ENCODE data around the gene STAT3. TPM values are rescaled to one million over a fixed set of nuclear protein-coding genes. Genes with fewer than 3 reads are reported as not detected.

STAT3 gene
- total and polyA plus RNA-seq, 2 of the 13 experiments (the other 11 are each of a cell fraction or from before 2014, with no cell fraction given): 61.8 to 62.4 TPM

DNA sequence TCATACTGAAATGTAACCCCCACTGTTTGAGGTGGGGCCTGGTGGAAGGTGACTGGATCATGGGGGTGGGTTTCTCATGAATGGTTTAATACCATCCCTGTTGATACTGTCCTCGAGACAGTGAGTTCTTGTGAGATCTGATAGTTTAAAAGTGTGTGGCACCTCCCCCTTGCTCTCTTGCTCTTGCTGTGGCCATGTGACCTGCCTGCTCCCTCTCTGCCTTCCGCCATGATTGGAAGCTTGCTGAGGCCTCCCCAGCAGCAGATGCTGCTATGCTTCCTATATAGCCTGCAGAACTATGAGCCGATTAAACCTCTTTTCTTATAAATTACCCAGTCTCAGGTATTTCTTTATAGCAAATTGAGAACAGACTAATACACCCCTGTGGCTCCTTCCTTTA lies 40.6 kb downstream of the STAT3 start (continued):
- TF ChIP-seq, protein P1, sequence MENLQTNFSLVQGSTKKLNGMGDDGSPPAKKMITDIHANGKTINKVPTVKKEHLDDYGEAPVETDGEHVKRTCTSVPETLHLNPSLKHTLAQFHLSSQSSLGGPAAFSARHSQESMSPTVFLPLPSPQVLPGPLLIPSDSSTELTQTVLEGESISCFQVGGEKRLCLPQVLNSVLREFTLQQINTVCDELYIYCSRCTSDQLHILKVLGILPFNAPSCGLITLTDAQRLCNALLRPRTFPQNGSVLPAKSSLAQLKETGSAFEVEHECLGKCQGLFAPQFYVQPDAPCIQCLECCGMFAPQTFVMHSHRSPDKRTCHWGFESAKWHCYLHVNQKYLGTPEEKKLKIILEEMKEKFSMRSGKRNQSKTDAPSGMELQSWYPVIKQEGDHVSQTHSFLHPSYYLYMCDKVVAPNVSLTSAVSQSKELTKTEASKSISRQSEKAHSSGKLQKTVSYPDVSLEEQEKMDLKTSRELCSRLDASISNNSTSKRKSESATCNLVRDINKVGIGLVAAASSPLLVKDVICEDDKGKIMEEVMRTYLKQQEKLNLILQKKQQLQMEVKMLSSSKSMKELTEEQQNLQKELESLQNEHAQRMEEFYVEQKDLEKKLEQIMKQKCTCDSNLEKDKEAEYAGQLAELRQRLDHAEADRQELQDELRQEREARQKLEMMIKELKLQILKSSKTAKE (CRISPR knock-in tag; IDR thresholded peaks at IDR 0.05; ENCODE audit: borderline replicate concordance): no peak
- TF ChIP-seq KDM5A (IDR thresholded peaks at IDR 0.05; ENCODE audit: borderline replicate concordance, low read length): no peak
- TF ChIP-seq ZNF792 (CRISPR knock-in tag; IDR thresholded peaks at IDR 0.05): no peak
- TF ChIP-seq SOX13 (IDR thresholded peaks at IDR 0.05): no peak
- TF ChIP-seq SOX13 (CRISPR knock-in tag; conservative IDR thresholded peaks at IDR 0.05 in 1 of 2, IDR thresholded peaks at IDR 0.05 in 1 of 2): no peak
- TF ChIP-seq ZFY (CRISPR knock-in tag; IDR thresholded peaks at IDR 0.05): no peak
- TF ChIP-seq, protein P2, sequence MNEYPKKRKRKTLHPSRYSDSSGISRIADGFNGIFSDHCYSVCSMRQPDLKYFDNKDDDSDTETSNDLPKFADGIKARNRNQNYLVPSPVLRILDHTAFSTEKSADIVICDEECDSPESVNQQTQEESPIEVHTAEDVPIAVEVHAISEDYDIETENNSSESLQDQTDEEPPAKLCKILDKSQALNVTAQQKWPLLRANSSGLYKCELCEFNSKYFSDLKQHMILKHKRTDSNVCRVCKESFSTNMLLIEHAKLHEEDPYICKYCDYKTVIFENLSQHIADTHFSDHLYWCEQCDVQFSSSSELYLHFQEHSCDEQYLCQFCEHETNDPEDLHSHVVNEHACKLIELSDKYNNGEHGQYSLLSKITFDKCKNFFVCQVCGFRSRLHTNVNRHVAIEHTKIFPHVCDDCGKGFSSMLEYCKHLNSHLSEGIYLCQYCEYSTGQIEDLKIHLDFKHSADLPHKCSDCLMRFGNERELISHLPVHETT (CRISPR knock-in tag; conservative IDR thresholded peaks at IDR 0.05): no peak

DNA sequence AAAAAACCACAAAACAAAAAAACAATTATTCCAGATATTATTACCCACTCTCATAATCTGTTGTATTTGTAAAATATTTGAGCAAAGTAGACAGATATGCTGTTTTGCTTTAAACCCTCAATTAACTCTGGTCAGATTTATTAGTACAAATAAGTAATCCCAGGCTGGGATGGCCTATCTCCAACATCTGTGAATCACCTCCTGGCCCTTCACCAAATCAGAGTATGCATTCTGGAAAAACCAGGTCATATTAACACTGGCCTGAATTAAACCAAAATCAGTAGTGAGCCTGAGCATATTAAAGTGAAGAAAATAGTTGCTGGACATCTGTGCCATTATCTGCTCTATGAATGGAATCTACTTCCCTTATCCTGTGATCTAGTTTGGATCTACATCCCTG lies 41.0 kb downstream of the STAT3 start:
- POLR2A ChIA-PET: no interaction called here
- Histone ChIP-seq H4K20me1 (ENCODE audit: insufficient read depth, low read length) (peaks cover 15% of the 10 kb centered on the region; the same call in 1 of the 2 replicates), H3K4me2 (ENCODE audit: low read depth, low read length) (no peak overlapping the region), H3K79me2 (ENCODE audit: insufficient read depth, low read length) (peaks cover 27% of the 10 kb centered on the region), H3K9me3 (ENCODE audit: low read length) (no peaks in the 10 kb centered on the region), H3K4me1 (ENCODE audit: insufficient read depth, low read length) (peaks cover 30% of the 10 kb centered on the region), H3K36me3 (replicated peaks in 1 of 2; ENCODE audit: control insufficient read depth in 1 of 2, insufficient read depth in 2 of 2, low read length in 2 of 2) (peaks cover 19 to 44% of the 10 kb centered on the region in 2 experiments), H3K9ac (ENCODE audit: insufficient read depth, low read depth, low read length) (no peak overlapping the region), H3K27me3 (ENCODE audit: control insufficient read depth in 1 of 2, insufficient read depth in 2 of 2, low read length in 2 of 2) (no peaks in the 10 kb centered on the region), H3K4me3 (replicated peaks in 1 of 3; ENCODE audit: insufficient read depth in 1 of 3, low read depth in 2 of 3, low read length in 3 of 3) (no peak overlapping the region), H3K27ac (ENCODE audit: extremely low read length, insufficient read depth, low read length) (no peak overlapping the region), H2AFZ (ENCODE audit: low read length) (no peak overlapping the region)
- FAIRE-seq (no peak), ATAC-seq (no peak), DNase-seq (ENCODE audit: low spot score) (no peak)
- TF ChIP-seq KDM3A (CRISPR knock-in tag; IDR thresholded peaks at IDR 0.05; ENCODE audit: low read depth): no peak
- TF ChIP-seq, protein P3, sequence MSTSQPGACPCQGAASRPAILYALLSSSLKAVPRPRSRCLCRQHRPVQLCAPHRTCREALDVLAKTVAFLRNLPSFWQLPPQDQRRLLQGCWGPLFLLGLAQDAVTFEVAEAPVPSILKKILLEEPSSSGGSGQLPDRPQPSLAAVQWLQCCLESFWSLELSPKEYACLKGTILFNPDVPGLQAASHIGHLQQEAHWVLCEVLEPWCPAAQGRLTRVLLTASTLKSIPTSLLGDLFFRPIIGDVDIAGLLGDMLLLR (CRISPR knock-in tag; IDR thresholded peaks at IDR 0.05): no peak
- TF ChIP-seq FOSL2 (CRISPR knock-in tag; IDR thresholded peaks at IDR 0.05): no peak
- no peak for TF ChIP-seq ZNF317 (CRISPR knock-in tag; IDR thresholded peaks at IDR 0.05)
- TF ChIP-seq ZNF567 (CRISPR knock-in tag; IDR thresholded peaks at IDR 0.05; ENCODE audit: borderline replicate concordance): no peak
- no peak for TF ChIP-seq ARNTL (CRISPR knock-in tag; IDR thresholded peaks at IDR 0.05)
- no peak for TF ChIP-seq RNF2 (conservative IDR thresholded peaks at IDR 0.05; ENCODE audit: low read depth)
- TF ChIP-seq, protein P4, sequence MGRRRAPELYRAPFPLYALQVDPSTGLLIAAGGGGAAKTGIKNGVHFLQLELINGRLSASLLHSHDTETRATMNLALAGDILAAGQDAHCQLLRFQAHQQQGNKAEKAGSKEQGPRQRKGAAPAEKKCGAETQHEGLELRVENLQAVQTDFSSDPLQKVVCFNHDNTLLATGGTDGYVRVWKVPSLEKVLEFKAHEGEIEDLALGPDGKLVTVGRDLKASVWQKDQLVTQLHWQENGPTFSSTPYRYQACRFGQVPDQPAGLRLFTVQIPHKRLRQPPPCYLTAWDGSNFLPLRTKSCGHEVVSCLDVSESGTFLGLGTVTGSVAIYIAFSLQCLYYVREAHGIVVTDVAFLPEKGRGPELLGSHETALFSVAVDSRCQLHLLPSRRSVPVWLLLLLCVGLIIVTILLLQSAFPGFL (CRISPR knock-in tag; IDR thresholded peaks at IDR 0.05): no peak
- TF ChIP-seq, protein P5, sequence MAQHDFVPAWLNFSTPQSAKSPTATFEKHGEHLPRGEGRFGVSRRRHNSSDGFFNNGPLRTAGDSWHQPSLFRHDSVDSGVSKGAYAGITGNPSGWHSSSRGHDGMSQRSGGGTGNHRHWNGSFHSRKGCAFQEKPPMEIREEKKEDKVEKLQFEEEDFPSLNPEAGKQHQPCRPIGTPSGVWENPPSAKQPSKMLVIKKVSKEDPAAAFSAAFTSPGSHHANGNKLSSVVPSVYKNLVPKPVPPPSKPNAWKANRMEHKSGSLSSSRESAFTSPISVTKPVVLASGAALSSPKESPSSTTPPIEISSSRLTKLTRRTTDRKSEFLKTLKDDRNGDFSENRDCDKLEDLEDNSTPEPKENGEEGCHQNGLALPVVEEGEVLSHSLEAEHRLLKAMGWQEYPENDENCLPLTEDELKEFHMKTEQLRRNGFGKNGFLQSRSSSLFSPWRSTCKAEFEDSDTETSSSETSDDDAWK (CRISPR knock-in tag; IDR thresholded peaks at IDR 0.05): no peak
- CTCF ChIA-PET (ENCODE audit: low intra/inter-chr PET ratio, low total read pairs): no interaction called here
- in situ Hi-C loops (cut with HindIII; ENCODE audit: extremely low pct_ligation_motif_present, low pct_unique_long_range_greater_than_20kb) (no loop called here), intact Hi-C loops (cut with micrococcal nuclease; ENCODE audit: unreplicated experiment) (no loop called here)
- no TSS peak for BruUV-seq (replicated peaks)
